SK-N-SH treated with all-trans-retinoic acid at 6 μM for 48 hours (cell line): Measurements from ENCODE around the gene KCNK10.

Source experiments
- ATAC-seq: fragments of 200-7000 bp; cut with Tn5 transposase; 3 replicates; pipeline ENCODE4 v1.9.1; 2020; ENCODE audit warnings: mild to moderate bottlenecking, moderate library complexity
- ARNTL ChIP-seq: fragments of 450-650 bp; formaldehyde crosslinking; IDR thresholded peaks from 2 replicates; pipeline ENCODE4 v1.5.0; 2020; ENCODE audit warnings: low read depth, mild to moderate bottlenecking, moderate library complexity, borderline replicate concordance
- CSDC2 ChIP-seq: fragments of 250-450 bp; sonication (Bioruptor Pico); IDR thresholded peaks from 2 replicates; pipeline ENCODE4 v1.5.0; 2020; ENCODE audit warnings: mild to moderate bottlenecking, moderate library complexity
- ESRRG ChIP-seq: fragments of 250-450 bp; sonication (Bioruptor Pico); IDR thresholded peaks from 2 replicates; pipeline ENCODE4 v1.6.1; 2021; ENCODE audit warnings: mild to moderate bottlenecking
- GLIS3 ChIP-seq: fragments of 250-450 bp; sonication (Bioruptor Pico); IDR thresholded peaks from 2 replicates; pipeline ENCODE4 v1.5.0; 2020; ENCODE audit warnings: mild to moderate bottlenecking, moderate library complexity
- ISL1 ChIP-seq: fragments of 250-450 bp; sonication (Bioruptor Pico); IDR thresholded peaks from 2 replicates; pipeline ENCODE4 v2.1.2; 2022; ENCODE audit warnings: mild to moderate bottlenecking, moderate library complexity
- OSR1 ChIP-seq: fragments of 250-450 bp; sonication (Bioruptor Pico); IDR thresholded peaks from 2 replicates; pipeline ENCODE4 v1.8.0; 2022; ENCODE audit warnings: moderate library complexity, mild to moderate bottlenecking, inconsistent platforms
- PPARA ChIP-seq: fragments of 250-450 bp; sonication (Bioruptor Pico); IDR thresholded peaks from 2 replicates; pipeline ENCODE4 v1.5.0; 2020; ENCODE audit warnings: mild to moderate bottlenecking, borderline replicate concordance
- RARB ChIP-seq: fragments of 250-450 bp; sonication (Bioruptor Pico); IDR thresholded peaks from 2 replicates; pipeline ENCODE4 v1.8.0; 2021; ENCODE audit warnings: mild to moderate bottlenecking, moderate library complexity
- TCF4 ChIP-seq: fragments of 250-450 bp; sonication (Bioruptor Pico); IDR thresholded peaks from 2 replicates; pipeline ENCODE4 v1.8.0; 2021; ENCODE audit warnings: mild to moderate bottlenecking, moderate library complexity, borderline replicate concordance
- TOX ChIP-seq: fragments of 250-450 bp; sonication (Bioruptor Pico); IDR thresholded peaks from 2 replicates; pipeline ENCODE4 v1.8.0; 2021; ENCODE audit warnings: mild to moderate bottlenecking, moderate library complexity, borderline replicate concordance
- ZC3H10 ChIP-seq: fragments of 250-450 bp; sonication (Bioruptor Pico); IDR thresholded peaks from 2 replicates; pipeline ENCODE4 v1.5.1; 2021; ENCODE audit warnings: mild to moderate bottlenecking, moderate library complexity
- ZFP3 ChIP-seq: fragments of 250-450 bp; sonication (Bioruptor Pico); IDR thresholded peaks from 2 replicates; pipeline ENCODE4 v1.5.0; 2020; ENCODE audit warnings: mild to moderate bottlenecking, moderate library complexity
- ZFP30 ChIP-seq: fragments of 450-650 bp; formaldehyde crosslinking; IDR thresholded peaks from 2 replicates; pipeline ENCODE4 v1.5.0; 2022; ENCODE audit warnings: mild to moderate bottlenecking, moderate library complexity
- ZNF565 ChIP-seq: fragments of 450-650 bp; formaldehyde crosslinking; conservative IDR thresholded peaks from 2 replicates; pipeline ENCODE4 v1.5.0; 2020; ENCODE audit warnings: low read depth, mild to moderate bottlenecking, moderate library complexity
- ZNF70 ChIP-seq: fragments of 450-650 bp; formaldehyde crosslinking; IDR thresholded peaks from 2 replicates; pipeline ENCODE4 v1.5.0; 2020; ENCODE audit warnings: mild to moderate bottlenecking, moderate library complexity
- ZNF8 ChIP-seq: fragments of 450-650 bp; formaldehyde crosslinking; IDR thresholded peaks from 2 replicates; pipeline ENCODE4 v1.5.0; 2020; ENCODE audit warnings: mild to moderate bottlenecking, moderate library complexity
- TF ChIP-seq, protein P1 (sequence below): fragments of 250-450 bp; sonication (Bioruptor Pico); IDR thresholded peaks from 2 replicates; pipeline ENCODE4 v1.5.1; 2021; ENCODE audit warnings: mild to moderate bottlenecking, moderate library complexity
- TF ChIP-seq, protein P2 (sequence below): fragments of 250-450 bp; sonication (Bioruptor Pico); IDR thresholded peaks from 2 replicates; pipeline ENCODE4 v1.5.0; 2020; ENCODE audit warnings: mild to moderate bottlenecking, moderate library complexity
- TF ChIP-seq, protein P3 (sequence below): fragments of 250-450 bp; sonication (Bioruptor Pico); IDR thresholded peaks from 2 replicates; pipeline ENCODE4 v1.8.0; 2021; ENCODE audit warnings: low read depth, mild to moderate bottlenecking, moderate library complexity, borderline replicate concordance
- TF ChIP-seq, protein P4 (sequence below): fragments of 250-450 bp; sonication (Bioruptor Pico); IDR thresholded peaks from 2 replicates; pipeline ENCODE4 v1.8.0; 2020; ENCODE audit warnings: mild to moderate bottlenecking, moderate library complexity, borderline replicate concordance

KCNK10 gene

DNA sequence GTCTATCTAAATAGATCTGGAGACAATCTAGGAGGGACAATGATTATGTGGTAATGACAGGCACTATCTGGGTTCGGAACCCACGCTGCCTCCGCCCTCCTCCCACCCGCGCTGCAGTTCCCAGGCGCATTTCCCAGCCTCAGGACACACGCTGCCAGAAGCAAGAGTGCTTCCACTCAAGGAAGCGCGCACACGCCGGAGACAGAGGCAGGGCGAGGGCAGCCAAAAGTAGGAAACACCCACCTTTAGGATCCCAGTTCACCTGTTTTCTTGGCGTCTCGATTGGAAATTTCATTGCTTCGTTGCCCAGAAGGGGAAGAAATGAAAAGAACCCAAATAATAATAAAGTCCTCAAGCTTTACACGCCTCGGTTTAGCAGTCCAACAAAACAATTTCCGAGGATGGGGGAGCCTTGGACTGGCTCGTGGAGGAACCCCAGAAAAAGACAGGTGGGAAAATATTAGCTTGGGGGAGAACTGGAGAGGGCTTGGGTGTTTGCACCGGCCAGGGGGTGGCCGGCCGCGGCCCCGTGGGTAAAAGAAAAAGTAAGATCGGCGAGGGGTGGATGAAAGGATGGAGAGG, 474 bp downstream of the KCNK10 start (continued):
- TF ChIP-seq, protein P1, sequence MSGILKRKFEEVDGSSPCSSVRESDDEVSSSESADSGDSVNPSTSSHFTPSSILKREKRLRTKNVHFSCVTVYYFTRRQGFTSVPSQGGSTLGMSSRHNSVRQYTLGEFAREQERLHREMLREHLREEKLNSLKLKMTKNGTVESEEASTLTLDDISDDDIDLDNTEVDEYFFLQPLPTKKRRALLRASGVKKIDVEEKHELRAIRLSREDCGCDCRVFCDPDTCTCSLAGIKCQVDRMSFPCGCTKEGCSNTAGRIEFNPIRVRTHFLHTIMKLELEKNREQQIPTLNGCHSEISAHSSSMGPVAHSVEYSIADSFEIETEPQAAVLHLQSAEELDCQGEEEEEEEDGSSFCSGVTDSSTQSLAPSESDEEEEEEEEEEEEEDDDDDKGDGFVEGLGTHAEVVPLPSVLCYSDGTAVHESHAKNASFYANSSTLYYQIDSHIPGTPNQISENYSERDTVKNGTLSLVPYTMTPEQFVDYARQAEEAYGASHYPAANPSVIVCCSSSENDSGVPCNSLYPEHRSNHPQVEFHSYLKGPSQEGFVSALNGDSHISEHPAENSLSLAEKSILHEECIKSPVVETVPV (CRISPR knock-in tag): no peak
- TF ChIP-seq ISL1: no peak
- TF ChIP-seq ZFP3: no peak

DNA sequence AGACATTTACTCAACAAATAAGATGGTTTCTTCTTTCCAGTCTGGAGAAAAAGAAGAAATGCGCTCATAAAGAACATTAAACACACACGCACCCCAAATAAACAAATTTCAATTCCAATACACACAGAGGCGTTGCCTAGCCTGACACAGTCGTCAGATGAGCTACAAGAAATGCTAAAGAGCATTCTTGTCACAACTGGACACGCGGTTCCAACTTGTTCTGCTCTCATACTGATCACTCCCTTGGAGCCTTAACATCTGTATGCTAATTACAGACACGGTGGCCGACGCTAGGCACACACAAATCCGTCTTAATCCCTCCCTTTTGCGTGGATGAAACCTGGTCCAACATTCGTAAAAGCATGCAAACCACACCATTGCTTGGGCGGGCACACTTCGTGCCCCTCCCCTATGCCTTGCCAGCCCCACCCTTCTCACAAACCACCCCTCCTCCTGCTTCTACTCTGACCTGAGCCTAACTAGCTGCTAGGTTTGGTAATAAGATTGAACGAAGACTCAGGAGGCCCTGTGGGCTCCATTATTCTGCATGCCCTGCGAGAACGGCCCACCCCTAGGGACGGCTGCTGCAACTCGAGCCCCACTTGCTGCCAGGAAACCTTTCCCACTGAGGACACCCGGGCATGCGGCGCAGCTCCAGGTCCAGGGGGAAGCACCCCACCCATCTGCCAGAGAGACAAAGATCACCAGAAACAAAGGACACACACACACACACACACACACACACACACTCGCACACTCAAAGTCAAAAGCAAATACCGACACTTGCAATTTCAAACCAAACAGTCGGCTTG, 1.2 kb downstream of the KCNK10 start:
- TF ChIP-seq GLIS3 (CRISPR knock-in tag): no peak
- TF ChIP-seq PPARA (CRISPR knock-in tag): no peak
- TF ChIP-seq TCF4 (CRISPR knock-in tag): no peak
- no peak for TF ChIP-seq ARNTL (CRISPR knock-in tag)
- TF ChIP-seq, protein P2, sequence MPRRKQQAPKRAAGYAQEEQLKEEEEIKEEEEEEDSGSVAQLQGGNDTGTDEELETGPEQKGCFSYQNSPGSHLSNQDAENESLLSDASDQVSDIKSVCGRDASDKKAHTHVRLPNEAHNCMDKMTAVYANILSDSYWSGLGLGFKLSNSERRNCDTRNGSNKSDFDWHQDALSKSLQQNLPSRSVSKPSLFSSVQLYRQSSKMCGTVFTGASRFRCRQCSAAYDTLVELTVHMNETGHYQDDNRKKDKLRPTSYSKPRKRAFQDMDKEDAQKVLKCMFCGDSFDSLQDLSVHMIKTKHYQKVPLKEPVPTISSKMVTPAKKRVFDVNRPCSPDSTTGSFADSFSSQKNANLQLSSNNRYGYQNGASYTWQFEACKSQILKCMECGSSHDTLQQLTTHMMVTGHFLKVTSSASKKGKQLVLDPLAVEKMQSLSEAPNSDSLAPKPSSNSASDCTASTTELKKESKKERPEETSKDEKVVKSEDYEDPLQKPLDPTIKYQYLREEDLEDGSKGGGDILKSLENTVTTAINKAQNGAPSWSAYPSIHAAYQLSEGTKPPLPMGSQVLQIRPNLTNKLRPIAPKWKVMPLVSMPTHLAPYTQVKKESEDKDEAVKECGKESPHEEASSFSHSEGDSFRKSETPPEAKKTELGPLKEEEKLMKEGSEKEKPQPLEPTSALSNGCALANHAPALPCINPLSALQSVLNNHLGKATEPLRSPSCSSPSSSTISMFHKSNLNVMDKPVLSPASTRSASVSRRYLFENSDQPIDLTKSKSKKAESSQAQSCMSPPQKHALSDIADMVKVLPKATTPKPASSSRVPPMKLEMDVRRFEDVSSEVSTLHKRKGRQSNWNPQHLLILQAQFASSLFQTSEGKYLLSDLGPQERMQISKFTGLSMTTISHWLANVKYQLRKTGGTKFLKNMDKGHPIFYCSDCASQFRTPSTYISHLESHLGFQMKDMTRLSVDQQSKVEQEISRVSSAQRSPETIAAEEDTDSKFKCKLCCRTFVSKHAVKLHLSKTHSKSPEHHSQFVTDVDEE (CRISPR knock-in tag): no peak
- no peak for TF ChIP-seq ZFP30 (CRISPR knock-in tag)
- TF ChIP-seq ZNF8 (CRISPR knock-in tag): no peak
- TF ChIP-seq ESRRG (CRISPR knock-in tag): no peak
- no peak for TF ChIP-seq ZC3H10
- TF ChIP-seq CSDC2 (CRISPR knock-in tag): no peak
- TF ChIP-seq, protein P3, sequence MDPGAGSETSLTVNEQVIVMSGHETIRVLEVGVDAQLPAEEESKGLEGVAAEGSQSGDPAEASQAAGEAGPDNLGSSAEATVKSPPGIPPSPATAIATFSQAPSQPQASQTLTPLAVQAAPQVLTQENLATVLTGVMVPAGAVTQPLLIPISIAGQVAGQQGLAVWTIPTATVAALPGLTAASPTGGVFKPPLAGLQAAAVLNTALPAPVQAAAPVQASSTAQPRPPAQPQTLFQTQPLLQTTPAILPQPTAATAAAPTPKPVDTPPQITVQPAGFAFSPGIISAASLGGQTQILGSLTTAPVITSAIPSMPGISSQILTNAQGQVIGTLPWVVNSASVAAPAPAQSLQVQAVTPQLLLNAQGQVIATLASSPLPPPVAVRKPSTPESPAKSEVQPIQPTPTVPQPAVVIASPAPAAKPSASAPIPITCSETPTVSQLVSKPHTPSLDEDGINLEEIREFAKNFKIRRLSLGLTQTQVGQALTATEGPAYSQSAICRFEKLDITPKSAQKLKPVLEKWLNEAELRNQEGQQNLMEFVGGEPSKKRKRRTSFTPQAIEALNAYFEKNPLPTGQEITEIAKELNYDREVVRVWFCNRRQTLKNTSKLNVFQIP (CRISPR knock-in tag): no peak
- TF ChIP-seq TOX: no peak
- TF ChIP-seq OSR1: no peak
- no peak for TF ChIP-seq ZNF565
- TF ChIP-seq, protein P4, sequence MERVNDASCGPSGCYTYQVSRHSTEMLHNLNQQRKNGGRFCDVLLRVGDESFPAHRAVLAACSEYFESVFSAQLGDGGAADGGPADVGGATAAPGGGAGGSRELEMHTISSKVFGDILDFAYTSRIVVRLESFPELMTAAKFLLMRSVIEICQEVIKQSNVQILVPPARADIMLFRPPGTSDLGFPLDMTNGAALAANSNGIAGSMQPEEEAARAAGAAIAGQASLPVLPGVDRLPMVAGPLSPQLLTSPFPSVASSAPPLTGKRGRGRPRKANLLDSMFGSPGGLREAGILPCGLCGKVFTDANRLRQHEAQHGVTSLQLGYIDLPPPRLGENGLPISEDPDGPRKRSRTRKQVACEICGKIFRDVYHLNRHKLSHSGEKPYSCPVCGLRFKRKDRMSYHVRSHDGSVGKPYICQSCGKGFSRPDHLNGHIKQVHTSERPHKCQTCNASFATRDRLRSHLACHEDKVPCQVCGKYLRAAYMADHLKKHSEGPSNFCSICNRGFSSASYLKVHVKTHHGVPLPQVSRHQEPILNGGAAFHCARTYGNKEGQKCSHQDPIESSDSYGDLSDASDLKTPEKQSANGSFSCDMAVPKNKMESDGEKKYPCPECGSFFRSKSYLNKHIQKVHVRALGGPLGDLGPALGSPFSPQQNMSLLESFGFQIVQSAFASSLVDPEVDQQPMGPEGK (CRISPR knock-in tag): no peak
- TF ChIP-seq ZNF70 (CRISPR knock-in tag): no peak
- no peak for TF ChIP-seq RARB
- TF ChIP-seq, protein P1 (CRISPR knock-in tag): no peak
- no peak for TF ChIP-seq ZFP3
- TF ChIP-seq, all 23 proteins: peak for 0
- no peak for ATAC-seq

DNA sequence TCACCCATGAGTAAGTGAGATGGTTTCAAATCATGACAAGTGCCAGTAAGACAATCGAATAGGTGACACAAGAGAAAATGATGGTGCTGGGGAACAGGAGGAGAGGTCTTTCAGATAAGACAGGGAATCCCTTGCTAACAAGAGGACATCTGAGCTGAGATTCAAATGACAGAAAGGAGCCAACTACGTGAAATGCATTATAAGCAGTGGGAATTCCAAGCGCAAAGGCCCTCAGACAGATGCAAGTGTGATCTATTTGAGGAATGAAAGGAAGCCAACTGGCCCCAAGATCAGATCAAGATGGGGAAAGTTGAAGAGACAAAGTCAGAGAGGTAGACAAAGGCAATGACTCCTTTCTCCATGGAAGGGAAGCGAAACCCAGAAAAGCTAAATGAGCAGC, 4.7 kb downstream of the KCNK10 start:
- ATAC-seq: no peak
- TF ChIP-seq, protein P3 (CRISPR knock-in tag): no peak
- no peak for TF ChIP-seq PPARA (CRISPR knock-in tag)
- TF ChIP-seq, protein P1 (CRISPR knock-in tag): no peak
